OCI-LY3 (cell line): ENCODE data around the gene RTP5.

ENCODE experiments used
- EZH2phosphoT487 ChIP-seq: fragments of 200-600 bp; shearing (Covaris generic); IDR thresholded peaks from 2 replicates; pipeline ENCODE4 v1.6.1; 2018; ENCODE audit warnings: antibody characterized with exemption, mixed run types, low read depth
- TF ChIP-seq, protein P1 (sequence below): fragments of 200-600, 300-600 bp; sonication (generic); IDR thresholded peaks from 2 replicates; pipeline ENCODE4 v1.5.1; 2014; ENCODE audit warnings: antibody characterized with exemption, low read length, low read depth

DNA sequence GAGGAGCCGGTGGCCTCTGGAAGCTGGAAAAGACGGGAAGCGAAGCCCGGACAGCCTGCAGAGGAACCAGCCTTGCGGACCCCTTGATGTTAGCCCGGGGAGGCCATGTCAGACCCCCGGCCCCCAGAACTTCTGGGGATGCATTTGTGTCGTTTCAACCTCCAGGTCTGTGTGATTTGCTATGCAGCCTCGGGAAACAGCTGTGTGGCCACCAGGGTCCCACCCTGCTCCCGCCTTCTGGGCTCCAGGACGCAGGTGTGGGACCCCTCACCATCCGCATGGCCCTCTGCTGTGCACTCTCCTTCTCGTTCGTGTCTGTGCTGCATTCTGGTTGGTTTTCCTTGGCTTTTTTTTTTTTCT is 47.3 kb upstream of the RTP5 start:
- no peak for TF ChIP-seq EZH2phosphoT487
- TF ChIP-seq, protein P1, sequence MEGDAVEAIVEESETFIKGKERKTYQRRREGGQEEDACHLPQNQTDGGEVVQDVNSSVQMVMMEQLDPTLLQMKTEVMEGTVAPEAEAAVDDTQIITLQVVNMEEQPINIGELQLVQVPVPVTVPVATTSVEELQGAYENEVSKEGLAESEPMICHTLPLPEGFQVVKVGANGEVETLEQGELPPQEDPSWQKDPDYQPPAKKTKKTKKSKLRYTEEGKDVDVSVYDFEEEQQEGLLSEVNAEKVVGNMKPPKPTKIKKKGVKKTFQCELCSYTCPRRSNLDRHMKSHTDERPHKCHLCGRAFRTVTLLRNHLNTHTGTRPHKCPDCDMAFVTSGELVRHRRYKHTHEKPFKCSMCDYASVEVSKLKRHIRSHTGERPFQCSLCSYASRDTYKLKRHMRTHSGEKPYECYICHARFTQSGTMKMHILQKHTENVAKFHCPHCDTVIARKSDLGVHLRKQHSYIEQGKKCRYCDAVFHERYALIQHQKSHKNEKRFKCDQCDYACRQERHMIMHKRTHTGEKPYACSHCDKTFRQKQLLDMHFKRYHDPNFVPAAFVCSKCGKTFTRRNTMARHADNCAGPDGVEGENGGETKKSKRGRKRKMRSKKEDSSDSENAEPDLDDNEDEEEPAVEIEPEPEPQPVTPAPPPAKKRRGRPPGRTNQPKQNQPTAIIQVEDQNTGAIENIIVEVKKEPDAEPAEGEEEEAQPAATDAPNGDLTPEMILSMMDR: no peak
